Muscle of back (tissue), 11 donors: ENCODE measurements around the gene SCUBE1. TPM values are rescaled to one million over a fixed set of nuclear protein-coding genes. Genes with fewer than 3 reads are reported as not detected.
A peak's percentile ranks its signal among the peaks of the same experiment; 100 is the strongest.

Experiments
- DNase-seq, 3 donors: peaks; one replicate each; pipeline versions ENCODE4 v3.0.0 to v3.0.0-alpha.2; 2013
- polyA plus RNA-seq, 10 donors: library from polyadenylated mRNA; unstranded; fragments of 120-200 nt; gene quantifications; one replicate each; pipeline ENCODE4 v1.2.1, GENCODE V29; 2013; ENCODE audit not compliant: insufficient read length in 10 of 10

Gene SCUBE1
- polyA plus RNA-seq, 10 donors = 0.20 to 1.1 (median 0.49) TPM

DNA sequence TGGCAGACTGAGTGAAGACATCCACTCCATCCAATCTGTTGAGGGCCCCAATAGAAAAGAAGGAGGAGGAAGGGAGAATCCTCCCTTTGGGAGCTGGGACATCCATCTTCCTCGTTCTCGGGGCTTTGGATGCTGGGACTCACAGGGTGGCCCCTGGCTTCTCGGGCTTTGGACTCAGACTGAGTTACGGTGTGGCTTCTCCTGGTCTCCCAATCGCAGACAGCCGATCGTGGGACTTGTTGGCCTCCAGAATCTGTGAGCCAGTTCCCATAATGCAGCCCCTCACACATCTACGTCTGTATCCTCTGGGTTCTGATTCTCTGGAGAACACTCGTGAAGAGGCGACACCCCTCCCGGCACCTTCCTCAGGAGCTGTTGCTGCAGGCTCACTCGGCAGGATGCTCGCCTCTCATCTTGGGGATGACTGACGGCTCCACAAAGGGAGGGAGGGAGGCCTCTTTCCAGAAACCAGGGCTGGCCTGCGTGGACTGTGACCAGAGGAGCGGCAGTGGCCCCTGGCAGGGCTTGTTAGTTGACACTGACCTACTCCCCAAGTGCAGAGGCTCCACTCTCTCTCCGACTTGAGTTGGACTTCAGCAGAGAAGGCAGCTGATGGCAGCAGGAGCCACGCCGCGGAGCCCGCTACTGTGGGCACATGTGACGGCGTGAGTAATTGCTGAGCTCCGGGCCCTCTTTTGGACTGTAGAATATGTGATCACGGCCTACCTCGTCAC is 141.5 kb downstream of the SCUBE1 start:
- no peak for DNase-seq

DNA sequence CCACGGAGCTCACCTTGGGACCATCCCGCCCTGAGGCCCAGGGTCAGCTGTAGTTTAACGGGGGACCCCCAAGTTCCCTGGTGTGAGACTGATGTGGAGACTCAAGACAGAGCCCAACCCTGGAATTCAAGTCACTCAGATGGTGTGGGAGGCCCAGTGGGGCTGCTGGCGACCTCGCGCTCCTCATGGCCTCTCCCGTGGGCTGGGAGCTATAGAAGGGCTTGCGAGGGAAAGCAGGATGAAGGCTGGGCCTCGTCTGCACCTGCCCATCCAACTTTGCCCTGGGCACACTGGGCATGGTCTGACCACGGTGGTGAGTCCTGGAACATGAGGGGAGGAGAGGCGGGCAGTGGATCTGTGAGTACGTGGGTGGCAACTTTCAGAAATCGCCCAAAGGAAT is 142.6 kb downstream of the SCUBE1 start:
- no peak for DNase-seq

DNA sequence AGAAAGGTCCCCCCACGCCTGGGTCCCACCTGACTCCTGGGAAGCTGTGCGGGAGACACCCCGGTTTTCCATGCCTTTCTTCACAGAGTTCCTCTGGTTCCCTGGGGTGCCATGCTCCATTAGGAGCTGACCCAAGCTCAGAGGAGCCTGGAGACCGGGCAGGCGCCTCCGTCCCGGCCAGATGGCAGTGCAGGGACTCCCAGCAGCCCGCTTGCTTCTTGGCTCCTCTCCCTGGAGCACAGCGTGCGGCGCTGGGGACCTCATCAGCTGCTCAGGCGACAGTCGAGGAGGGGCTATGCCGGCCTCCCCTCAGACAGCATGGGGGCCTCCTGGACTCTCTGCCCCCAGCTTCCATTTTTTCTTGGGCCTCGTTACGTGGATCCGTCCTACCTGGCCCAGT is 143.1 kb downstream of the SCUBE1 start:
- no peak for DNase-seq

DNA sequence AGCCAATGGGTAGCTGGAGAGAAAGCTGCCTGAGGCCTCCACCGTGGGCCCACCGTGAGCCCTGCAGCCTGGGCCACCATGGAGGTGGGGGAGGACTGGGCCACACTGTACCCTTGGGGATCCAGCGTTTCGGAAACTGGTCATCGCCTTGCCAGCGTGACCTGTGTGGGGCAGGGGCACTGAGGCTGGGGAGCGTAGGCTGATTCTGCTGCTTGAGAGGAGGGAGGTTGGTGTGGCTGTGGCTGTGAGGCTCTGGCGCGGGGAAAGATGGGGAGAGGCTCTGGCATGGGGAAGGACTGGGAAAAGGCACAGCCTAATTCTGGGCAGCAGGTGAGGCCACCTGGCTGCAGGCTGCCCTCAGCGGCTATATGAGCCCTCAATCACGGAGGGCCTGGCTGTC is 143.6 kb downstream of the SCUBE1 start:
- no peak for DNase-seq

DNA sequence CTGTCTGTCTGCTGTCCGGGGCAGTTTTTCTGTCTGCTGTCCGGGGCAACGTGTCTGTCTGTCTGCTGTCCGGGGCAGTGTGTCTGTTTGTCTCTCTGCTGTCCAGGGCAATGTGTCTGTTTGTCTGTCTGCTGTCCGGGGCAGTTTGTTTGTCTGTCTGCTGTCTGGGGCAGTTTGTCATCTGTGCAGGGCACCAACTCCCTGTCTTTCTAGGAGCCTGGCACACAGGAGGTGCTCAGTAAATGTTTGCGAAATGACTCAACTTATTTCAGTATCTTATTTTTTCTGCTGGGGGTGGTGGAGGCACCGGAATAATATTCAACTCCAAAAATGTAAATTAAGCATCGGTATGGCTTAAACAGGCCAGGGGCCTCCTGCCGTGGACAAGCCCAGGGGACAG is 144.2 kb downstream of the SCUBE1 start:
- no peak for DNase-seq

DNA sequence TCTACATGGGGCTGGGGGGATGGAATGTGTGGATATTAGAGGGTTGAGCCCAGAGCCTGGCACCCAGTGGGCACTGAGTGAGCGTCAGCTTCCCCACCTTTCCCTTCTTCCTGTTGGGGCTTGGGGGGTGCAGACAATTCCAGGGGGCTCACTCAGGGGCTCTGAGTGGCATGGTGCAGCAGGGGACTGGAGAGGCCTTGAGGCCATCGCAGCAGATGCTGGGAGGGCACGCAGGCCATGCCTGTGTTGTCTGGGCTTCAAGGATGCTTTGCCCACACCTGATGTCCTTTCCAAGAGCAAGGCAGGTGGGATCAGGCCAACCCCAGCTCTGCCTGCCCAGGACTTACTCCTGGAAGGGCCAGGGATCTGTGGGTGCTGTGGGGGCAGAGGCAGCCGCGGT is 145.0 kb downstream of the SCUBE1 start:
- DNase-seq = no peak

DNA sequence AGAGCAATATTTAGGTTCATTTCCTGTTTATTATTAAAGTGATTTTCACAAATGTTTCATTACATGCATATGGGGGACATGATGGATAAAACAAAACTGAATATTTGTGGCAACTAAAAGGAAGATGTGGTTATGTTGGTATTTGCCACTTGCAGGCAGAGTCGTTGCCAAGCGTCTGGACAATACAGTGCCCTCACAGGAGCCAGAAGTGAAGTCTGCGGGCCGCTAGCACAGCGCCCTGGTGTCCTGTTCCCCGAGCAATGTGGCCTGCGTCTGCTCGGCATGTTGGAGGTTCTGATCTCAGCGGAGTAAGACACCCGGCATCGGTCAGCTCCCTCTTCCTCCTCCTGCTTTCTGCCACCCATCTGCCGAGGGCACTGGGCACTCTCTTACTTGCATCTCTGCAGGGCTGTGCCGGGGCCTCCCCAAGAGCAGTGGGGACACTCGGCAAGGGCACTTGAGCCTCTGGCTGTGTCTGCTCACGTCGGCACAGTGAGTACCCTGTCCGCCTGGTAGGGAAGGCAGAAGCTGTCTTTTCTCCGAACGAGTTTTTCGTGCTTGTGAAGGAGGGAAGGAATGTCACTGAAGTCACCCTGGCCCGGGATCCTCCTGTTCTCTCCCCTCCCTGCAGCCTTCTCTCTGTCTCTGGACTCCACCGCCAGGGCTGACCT is 145.8 kb downstream of the SCUBE1 start:
- DNase-seq = no peak

DNA sequence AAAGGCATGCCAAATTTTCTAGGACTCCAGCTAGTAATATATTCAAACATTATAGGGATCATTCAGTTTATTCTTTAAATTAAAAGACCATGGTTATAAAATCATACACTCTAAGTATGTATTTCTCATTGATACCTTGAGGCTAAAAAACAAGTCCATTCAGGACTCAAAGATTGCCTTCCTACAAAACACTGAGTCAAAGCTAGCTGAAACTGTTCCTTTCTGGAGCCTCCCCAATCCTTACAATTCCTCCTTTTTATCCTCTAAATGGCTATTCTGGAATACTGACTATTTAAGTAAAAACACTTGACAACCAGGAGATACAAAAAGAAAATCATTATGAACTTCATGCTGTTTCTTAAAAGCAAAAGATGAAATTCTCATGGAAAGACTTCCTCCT is 151.3 kb downstream of the SCUBE1 start:
- no peak for DNase-seq

DNA sequence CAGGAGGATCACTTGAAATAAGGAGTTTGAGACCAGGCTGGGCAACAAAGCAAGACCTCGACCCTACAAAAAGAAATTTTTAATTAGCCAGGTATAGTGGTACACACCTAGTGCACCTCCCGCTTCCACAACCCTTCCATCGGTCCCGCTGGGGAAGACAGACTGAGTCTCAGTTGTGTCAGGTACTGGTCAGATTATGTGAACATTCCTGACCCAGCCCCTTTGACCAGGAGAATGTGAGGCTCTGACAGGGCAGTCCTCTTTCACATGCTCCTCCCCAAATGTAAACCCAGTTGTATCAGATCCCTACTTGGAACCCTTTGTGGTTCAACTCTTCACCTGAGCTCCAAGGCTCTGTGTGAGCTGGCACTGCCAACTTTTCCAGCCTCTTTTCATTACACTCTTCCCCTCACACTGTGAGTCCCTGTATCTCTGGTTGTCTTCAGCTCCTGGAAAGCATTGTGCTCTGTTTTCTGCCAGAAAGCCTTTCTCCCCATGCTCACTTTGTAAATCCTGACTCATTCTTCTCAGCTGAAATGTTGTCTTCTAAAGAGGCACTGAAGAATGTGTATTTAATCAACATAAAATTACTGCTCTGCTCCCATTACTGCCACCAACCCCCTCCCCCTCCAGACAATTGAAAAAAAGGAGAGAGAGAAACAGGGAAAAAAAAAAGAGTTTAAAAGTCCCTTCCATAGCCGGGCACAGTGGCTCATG is 154.2 kb downstream of the SCUBE1 start:
- no peak for DNase-seq

DNA sequence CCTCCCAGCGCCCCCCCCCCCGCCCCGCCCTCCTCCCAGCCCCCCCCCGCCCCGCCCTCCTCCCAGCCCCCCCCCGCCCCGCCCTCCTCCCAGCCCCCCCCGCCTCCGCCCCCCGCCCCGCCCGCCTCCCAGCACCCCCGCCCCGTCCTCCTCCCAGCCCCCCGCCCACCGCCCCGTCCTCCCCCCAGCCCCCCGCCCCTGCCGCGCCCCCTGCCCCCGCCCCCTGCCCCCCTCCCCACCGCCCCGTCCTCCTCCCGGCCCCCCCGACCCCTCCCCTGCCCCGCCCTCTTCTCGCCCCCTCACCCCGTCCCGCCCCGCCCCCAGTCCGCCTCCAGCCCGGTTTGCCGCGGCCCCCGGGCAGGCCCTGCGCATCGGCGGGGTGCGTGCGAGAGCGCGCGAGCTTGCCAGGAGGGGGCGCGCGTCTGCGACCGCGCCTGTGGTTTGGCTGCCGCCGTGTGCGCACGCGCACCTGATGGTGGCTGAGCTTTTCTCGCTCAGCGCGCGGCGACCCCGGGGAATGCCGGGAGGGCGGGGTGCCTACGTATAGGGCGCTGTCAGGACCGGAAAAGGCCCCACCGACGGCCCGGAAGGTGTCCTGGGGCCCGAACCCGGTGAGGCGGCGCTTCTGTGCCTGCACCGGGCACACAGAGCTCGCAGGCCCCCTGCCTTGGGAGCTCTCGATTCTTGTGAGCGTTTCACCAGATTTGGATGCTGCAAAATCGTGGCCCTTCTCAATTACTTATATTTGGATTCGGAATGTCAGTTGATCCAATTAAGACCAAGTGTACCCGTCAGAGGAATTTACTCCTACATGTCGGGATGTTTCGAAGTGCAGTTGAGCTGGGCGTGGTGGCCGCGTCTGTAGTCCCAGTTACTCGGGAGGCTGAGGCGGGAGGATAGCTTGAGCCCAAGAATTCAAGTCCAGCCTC is 155.7 kb downstream of the SCUBE1 start:
- DNase-seq = peak; percentile 96 to 98 (median 98)

DNA sequence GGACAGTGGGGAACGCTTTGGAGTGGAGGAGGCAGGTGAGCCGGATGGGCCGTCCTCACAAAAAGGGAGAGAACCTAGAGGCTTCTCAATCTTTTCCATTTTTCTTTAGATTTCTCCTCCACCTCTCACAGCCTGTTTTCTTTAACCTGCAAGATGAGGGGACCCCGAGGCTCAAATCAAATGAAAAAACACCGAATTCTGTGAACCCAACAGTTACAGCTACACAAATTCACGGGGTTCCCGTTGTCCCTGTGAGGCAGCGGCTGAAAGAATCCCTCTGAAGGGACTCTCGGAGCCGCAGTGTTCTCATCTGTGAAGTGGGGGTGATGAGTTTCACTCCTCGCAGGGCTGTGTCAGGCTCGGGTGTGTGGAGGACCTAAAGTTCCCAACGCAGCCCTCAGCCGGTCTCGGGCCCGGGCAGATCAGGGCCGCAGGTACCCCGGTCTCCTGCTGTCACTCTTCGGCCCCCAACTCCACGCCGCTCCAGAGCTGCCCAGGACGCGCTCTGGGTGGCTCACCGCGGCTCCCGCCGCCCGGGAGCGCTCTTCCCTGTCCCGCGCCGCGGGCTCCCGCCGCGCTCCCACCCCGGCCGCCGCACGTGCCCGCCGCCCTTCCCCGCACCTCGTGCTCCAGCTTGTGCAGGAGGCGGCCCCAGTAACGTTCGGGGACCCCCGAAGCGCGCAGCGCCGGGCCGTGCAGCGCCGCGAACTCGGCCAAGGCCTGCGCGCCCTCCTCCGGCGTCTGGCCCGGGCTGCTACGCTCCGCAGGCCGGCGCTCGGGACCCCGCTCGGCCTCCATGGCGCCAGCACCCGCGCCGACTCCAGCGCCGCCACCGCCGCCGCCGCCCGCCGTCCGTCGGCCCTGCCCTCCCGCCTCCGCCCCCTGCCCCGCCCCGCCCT is 156.7 kb downstream of the SCUBE1 start, which contains the start of gene TTLL12:
Gene TTLL12 (minus strand): TSS at position 863 of the 899 bp plus-strand sequence. CDS start 65 bp downstream, at position 798.
- peak; percentile 48 to 80 (median 57) for DNase-seq

DNA sequence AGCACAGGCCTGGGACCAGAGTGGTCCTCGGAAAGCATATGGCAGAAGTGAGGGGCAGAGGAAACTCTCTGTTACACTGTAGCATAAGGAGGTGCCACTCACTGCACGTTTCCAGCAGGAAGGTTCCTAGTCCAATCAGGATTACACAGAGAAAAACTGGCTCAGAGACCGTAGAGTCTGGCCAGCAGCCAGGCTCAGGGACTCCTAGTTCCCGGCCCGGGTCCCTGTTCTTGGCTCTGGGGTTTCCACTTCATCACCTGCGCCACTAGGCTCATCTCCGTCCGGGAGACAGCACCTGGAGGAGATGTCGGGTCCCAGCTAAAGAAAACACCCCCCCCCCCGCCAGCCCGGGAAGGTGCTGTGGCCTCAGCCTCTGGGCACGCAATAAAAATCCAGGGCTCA is 157.3 kb downstream of the SCUBE1 start:
- peak in 2 of 3 donors; percentile 35 to 57 for DNase-seq

DNA sequence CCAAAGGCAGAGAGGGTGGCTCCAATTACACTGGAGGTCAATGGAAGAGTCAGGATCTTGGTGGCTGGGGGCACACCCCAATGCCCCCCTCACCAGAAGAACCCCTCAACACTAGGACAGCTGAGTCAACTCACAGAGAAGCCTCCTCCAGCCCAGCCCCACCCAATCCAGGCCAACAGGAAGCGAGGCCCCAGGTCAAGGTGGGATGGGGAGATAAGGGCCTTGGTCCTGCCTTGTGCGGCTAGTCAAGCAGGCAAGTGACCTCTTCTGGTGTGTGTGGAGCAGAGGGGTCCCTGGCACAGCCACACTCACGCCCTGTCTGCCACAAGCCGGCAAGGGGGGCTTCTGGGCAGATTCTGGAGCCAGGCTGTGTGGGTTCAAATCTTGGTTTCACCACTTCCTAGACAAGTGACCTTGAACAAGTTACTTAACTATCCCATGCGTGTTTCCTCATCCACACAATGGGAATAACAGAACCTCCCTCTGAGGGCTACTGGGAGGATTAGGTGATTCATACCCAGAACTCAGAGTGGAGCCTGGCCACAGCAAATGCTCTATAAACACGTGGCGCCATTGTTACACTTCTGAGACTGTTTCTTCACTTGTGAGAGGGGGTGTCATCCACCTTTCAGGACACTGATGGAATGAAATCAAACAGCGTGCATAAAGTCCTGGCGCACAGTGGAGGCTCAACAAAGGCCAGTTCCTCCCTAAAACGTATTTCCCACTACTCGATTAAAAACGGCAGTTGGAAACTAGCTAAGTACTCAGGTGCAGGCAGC is 159.5 kb downstream of the SCUBE1 start:
- DNase-seq = no peak

DNA sequence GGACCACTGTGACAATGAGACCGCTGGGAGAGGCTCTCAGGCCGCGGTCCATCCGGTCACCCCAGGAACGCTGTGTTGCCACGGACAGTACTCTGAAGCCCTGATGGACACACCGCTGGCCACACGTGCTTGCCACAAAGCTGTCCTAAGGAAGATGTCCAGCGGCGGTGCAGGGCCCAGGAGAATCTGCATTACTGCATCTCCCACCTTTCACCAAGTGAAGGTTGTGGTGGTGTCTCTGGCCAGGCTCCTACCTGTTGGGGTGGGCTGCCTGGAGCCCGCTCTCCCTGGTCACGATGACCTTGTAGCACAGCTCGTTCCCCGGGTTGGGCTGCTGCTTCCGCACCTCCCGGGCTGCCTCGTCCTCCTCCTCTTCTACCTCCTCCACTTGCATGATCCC is 160.4 kb downstream of the SCUBE1 start:
- DNase-seq = no peak

DNA sequence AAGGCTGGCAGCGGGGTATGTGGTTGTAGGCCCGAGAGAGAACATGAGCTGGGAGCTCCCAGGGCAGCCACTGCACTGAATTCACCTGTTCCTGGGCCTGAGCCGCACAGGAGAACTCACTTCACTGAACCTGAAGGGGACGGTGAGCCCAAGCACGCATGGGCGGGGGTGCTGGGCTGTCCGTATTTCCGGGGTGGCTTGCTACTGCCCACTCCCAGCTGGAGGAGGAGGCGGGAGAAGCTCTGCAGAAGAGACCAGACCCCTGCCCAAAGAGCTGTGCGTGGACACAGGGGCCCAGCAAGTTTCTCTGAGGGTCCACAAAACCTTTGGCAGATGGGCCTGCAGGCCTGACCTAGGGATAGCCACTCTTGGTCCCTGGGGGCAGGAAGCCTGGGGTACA is 161.1 kb downstream of the SCUBE1 start:
- DNase-seq = no peak

DNA sequence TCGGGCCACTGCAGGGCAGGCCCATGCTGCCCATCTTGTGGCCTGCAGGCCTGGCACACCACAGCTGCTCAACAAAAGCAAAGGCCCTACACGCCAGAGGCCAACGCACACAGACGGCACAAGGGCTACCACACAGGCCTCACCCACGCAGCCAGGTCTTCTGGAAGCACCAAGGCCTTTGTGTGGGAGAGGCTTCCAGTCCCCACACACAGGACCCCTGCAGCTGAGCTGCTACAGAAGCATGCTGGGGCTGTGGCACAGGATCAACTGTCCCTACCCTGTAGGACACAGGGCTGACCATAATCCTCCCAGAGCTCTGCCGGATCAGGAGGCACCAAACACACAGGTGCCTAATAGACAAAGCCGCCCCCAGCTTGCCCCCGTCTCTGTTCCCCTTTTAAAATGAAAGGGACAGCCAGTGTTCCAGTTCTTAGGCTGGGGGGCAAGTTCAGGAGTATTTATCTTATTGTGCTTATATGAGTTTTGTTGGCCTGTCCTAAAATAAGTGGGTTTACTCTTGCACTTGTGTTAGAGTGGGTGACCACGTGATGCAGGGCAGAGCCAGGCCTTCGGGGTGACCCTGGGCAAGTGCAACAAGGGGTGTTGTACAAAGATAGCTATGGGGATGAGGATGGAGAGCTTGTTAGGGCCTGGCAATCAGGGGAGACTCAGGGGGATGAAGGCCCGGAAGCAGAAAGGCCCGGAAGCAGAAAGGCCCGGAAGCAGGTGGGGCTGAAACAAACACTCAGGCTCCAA is 161.7 kb downstream of the SCUBE1 start:
- no peak for DNase-seq

DNA sequence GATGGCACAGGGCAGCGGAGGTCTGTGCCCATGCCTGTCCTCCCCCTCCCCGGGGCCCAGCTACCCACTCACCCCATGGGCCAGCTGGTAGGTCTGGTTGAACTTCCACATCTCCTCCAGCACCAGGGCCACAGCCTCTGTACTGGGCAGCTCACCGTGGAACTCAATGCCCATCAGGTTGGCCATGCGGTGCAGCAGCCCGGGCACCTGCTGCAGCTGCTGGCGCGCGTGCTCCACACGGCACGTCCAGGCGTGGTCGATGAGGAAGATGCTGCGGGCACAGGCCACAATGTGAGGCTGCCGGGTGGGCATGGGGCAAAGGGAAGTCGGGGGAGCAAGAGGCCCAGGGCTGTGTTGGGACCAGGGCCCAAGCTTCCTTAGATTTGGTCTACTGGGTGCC is 162.5 kb downstream of the SCUBE1 start:
- no peak for DNase-seq

DNA sequence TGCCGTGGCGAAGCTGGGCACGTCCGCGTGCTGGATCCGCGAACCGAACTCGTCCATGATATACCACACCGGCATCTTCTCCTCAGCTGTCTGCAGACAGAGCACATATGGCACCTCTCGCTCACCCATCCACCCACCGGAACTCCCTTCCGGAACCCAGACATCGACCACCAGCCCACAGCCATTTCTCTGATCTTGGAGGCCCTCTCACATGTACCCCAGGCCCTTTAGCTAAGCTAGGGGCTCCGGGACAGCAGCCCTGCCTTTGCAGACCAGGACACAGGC is 163.3 kb downstream of the SCUBE1 start:
- DNase-seq = no peak
